HEK293T (cell line): Measurements from ENCODE around the gene ANKS6.

Experiments used
- ARNT ChIP-seq: fragments of 450-650 bp; IDR thresholded peaks from 2 replicates; pipeline ENCODE4 v1.6.1; 2017; ENCODE audit warnings: mild to moderate bottlenecking
- BHLHE40 ChIP-seq: fragments of 450-650 bp; IDR thresholded peaks from 2 replicates; pipeline ENCODE4 v1.6.1; 2016; ENCODE audit warnings: mild to moderate bottlenecking, moderate library complexity, borderline replicate concordance
- CTBP1 ChIP-seq: fragments of 450-650 bp; IDR thresholded peaks from 2 replicates; pipeline ENCODE4 v1.6.1; 2016; ENCODE audit warnings: borderline replicate concordance
- ELF4 ChIP-seq: fragments of 450-650 bp; IDR thresholded peaks from 2 replicates; pipeline ENCODE4 v1.6.1; 2017; ENCODE audit warnings: antibody characterized with exemption
- FOXK2 ChIP-seq: fragments of 450-650 bp; IDR thresholded peaks from 2 replicates; pipeline ENCODE4 v1.6.1; 2016; ENCODE audit warnings: mild to moderate bottlenecking
- NFRKB ChIP-seq: fragments of 450-650 bp; IDR thresholded peaks from 2 replicates; pipeline ENCODE4 v1.6.1; 2016; ENCODE audit warnings: mild to moderate bottlenecking, moderate library complexity
- SP1 ChIP-seq: fragments of 450-650 bp; IDR thresholded peaks from 2 replicates; pipeline ENCODE4 v1.6.1; 2017

DNA sequence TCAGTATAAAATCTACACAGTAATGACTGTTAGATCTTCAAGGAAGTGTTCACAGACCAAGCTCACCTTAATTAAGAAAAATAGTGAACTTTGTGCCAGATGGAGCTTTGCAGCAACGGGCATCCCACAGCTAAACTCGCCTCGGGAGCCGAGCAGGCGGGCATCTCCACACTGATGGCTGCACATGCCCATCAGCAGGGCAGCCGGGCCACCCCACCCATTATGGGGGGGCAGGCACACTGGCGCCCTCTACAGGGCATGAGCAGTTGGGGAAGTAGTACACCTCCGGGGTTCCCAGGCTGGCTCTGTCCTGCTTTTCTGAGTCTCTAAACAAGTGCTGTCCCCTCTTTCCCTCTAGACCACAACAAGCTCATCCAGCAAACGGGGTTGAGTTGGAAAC lies 21.6 kb downstream of the ANKS6 start:
- TF ChIP-seq BHLHE40: no peak
- no peak for TF ChIP-seq ELF4
- no peak for TF ChIP-seq CTBP1
- TF ChIP-seq ARNT: no peak
- no peak for TF ChIP-seq FOXK2
- TF ChIP-seq NFRKB: no peak
- TF ChIP-seq SP1: no peak
